K562 (cell line): ENCODE measurements around the gene MYH7. TPM values are rescaled to one million over a fixed set of nuclear protein-coding genes. Genes with fewer than 3 reads are reported as not detected.

Experiments used
- ATAC-seq: fragments of 200-7000 bp; cut with Tn5 transposase; 3 replicates; pipeline ENCODE4 v1.9.1; 2020; ENCODE audit warnings: moderate library complexity
- BruUV-seq: library from RNA; stranded (reverse); fragments of 400-500 nt; replicated peaks from 2 replicates; lab custom pipeline; 2021; lab: Mats Ljungman, UMichigan
- CTCF ChIA-PET: fragments of 300-600 bp; formaldehyde crosslinking; extraction: SDS; loops from one replicate; lab custom pipeline; 2021; ENCODE audit warnings: low intra/inter-chr PET ratio; lab: Yijun Ruan, JAX
- POLR2A ChIA-PET: fragments of 300-600, 350-650 bp; sonication (Branson Sonifier 250); formaldehyde crosslinking; extraction: SDS; loops from one replicate; lab custom pipeline; 2021; ENCODE audit warnings: antibody characterized with exemption, inconsistent platforms; lab: Yijun Ruan, JAX
- DNase-seq, 4 experiments: peaks; one replicate each; pipeline versions ENCODE4 v3.0.0 to v3.0.0-alpha.2; 2011 to 2018; ENCODE audit warnings: low spot score in 3 of 4, mixed read lengths in 3 of 4; ENCODE audit errors: extremely low read depth in 1 of 4
- FAIRE-seq: peaks from 2 replicates; lab custom pipeline; 2011; peaks lifted over from hg19 to GRCh38; lab: Jason Lieb, UNC
- H2AFZ ChIP-seq: 2 replicates; pipeline ENCODE4 v1.6.0; 2011; ENCODE audit warnings: low read depth, low read length, control low read depth, inconsistent platforms
- H3K27ac ChIP-seq: fragments of 200-600 bp; 3 replicates; pipeline ENCODE4 v1.8.0; 2011; ENCODE audit warnings: low read depth, mild to moderate bottlenecking, control low read depth, inconsistent platforms, low read length, moderate library complexity, mixed read lengths; ENCODE audit errors: extremely low read depth
- H3K27me3 ChIP-seq, 2 experiments: fragments of 300-600 bp in 1 of 2; 2 replicates in 1 of 2; 3 replicates in 1 of 2; pipeline versions ENCODE4 v1.6.0 to v1.8.0; 2011; ENCODE audit warnings: inconsistent platforms in 2 of 2, low read length in 2 of 2, mild to moderate bottlenecking in 1 of 2, mixed read lengths in 1 of 2, moderate library complexity in 1 of 2; ENCODE audit not compliant: control insufficient read depth in 2 of 2, insufficient read depth in 2 of 2
- H3K36me3 ChIP-seq: fragments of 300-600 bp; 3 replicates; pipeline ENCODE4 v1.8.0; 2011; ENCODE audit warnings: mild to moderate bottlenecking, low read length, inconsistent platforms; ENCODE audit not compliant: control insufficient read depth, insufficient read depth
- H3K4me1 ChIP-seq, 2 experiments: fragments of 200-600 bp in 1 of 2; replicated peaks in 1 of 2; 2 replicates in 1 of 2; 3 replicates in 1 of 2; pipeline versions ENCODE4 v1.5.1 to v1.8.0; 2011; ENCODE audit warnings: inconsistent platforms in 2 of 2, low read length in 2 of 2, mild to moderate bottlenecking in 1 of 2, mixed read lengths in 1 of 2, moderate library complexity in 1 of 2; ENCODE audit not compliant: control insufficient read depth in 2 of 2, insufficient read depth in 2 of 2
- H3K4me2 ChIP-seq: 2 replicates; pipeline ENCODE4 v1.6.1; 2011; ENCODE audit warnings: low read length, control low read depth, inconsistent platforms, mixed read lengths; ENCODE audit not compliant: insufficient read depth
- H3K4me3 ChIP-seq: fragments of 200-600 bp; sonication (generic), shearing (Covaris generic); 2 replicates; pipeline ENCODE4 v1.5.1; 2016; ENCODE audit warnings: control low read depth, inconsistent platforms
- H3K79me2 ChIP-seq: fragments of 200-600 bp; 3 replicates; pipeline ENCODE4 v1.8.0; 2011; ENCODE audit warnings: low read length, inconsistent platforms; ENCODE audit not compliant: control insufficient read depth, insufficient read depth
- H3K9ac ChIP-seq, 2 experiments: 2 replicates each; pipeline versions ENCODE4 v1.6.0 to v1.6.1; 2011; ENCODE audit warnings: low read depth in 2 of 2, low read length in 2 of 2, control low read depth in 1 of 2, inconsistent platforms in 1 of 2, mild to moderate bottlenecking in 1 of 2, mixed read lengths in 1 of 2; ENCODE audit not compliant: insufficient read depth in 1 of 2
- H3K9me1 ChIP-seq: one replicate; pipeline ENCODE4 v1.6.0; 2011; ENCODE audit warnings: inconsistent platforms, mild to moderate bottlenecking, low read length, moderate library complexity; ENCODE audit not compliant: control insufficient read depth, insufficient read depth
- H3K9me3 ChIP-seq: replicated peaks from 2 replicates; pipeline ENCODE4 v1.5.1; 2011; ENCODE audit warnings: low read depth, low read length, inconsistent platforms; ENCODE audit not compliant: control insufficient read depth, insufficient read depth
- H4K20me1 ChIP-seq: replicated peaks from 2 replicates; pipeline ENCODE4 v1.6.1; 2011; ENCODE audit warnings: low read length, inconsistent platforms, mixed read lengths; ENCODE audit not compliant: control insufficient read depth, insufficient read depth
- C11orf30 ChIP-seq: fragments of 450-650 bp; IDR thresholded peaks from 2 replicates; pipeline ENCODE4 v1.6.1; 2016; ENCODE audit warnings: low read depth, mild to moderate bottlenecking
- NCOA4 ChIP-seq: fragments of 450-650 bp; IDR thresholded peaks from 2 replicates; pipeline ENCODE4 v1.6.1; 2018; ENCODE audit warnings: mild to moderate bottlenecking; ENCODE audit not compliant: partially characterized antibody
- POLR2B ChIP-seq: fragments of 450-650 bp; IDR thresholded peaks from 2 replicates; pipeline ENCODE4 v1.6.1; 2018; ENCODE audit warnings: low read depth; ENCODE audit not compliant: partially characterized antibody
- PRDM10 ChIP-seq: fragments of 450-650 bp; IDR thresholded peaks from 2 replicates; pipeline ENCODE4 v1.6.1; 2018; ENCODE audit not compliant: partially characterized antibody
- SMARCA4 ChIP-seq: fragments of 450-650 bp; IDR thresholded peaks from 2 replicates; pipeline ENCODE4 v1.6.1; 2016
- SRSF3 ChIP-seq: fragments of 200-400 bp; formaldehyde crosslinking; IDR thresholded peaks from 2 replicates; pipeline ENCODE4 v1.6.1; 2016; ENCODE audit warnings: mild to moderate bottlenecking, low read length, moderate library complexity; ENCODE audit not compliant: insufficient read depth
- ZFP1 ChIP-seq: fragments of 450-650 bp; formaldehyde crosslinking; IDR thresholded peaks from 2 replicates; pipeline ENCODE4 v1.4.0; 2020; ENCODE audit warnings: mild to moderate bottlenecking, mixed read lengths
- ZNF316 ChIP-seq: fragments of 450-650 bp; IDR thresholded peaks from 2 replicates; pipeline ENCODE4 v1.6.1; 2016
- WGBS: fragments of 100-300 bp; shearing (Covaris generic); methylation state at CpG from one replicate; pipeline ENCODE4 v1.1.6; 2016; ENCODE audit warnings: low coverage, mixed read lengths; ENCODE audit not compliant: insufficient coverage; ENCODE audit errors: missing lambda C conversion rate; 5-methylcytosine and 5-hydroxymethylcytosine counted together
- in situ Hi-C: fragments of 300-500 bp; cut with MboI; formaldehyde crosslinking; loops from 4 replicates; pipeline ENCODE4 v1.15.0; 2018; ENCODE audit warnings: inconsistent platforms, mixed read lengths
- intact Hi-C: fragments of 100-400 bp; cut with micrococcal nuclease; formaldehyde crosslinking; loops from 2 replicates; pipeline ENCODE4 v1.14.2; 2022
- polyA plus RNA-seq, 8 experiments: library from polyadenylated mRNA; depleted of rRNA in 4 of 8; stranded (reverse) in 5 of 8; unstranded in 3 of 8; fragments of >200 nt; fragmentation: Nextera tagmentation in 2 of 8; fragmentation: Illumina TruSeq in 1 of 8; extraction: Ambion mirVana in 2 of 8; extraction: Trizol in 1 of 8; gene quantifications; 2 replicates each; pipeline versions ENCODE4 v1.2.1 to v1.2.3, GENCODE V29; 2011 to 2014; ENCODE audit warnings: inconsistent platforms in 1 of 8, missing spikeins in 1 of 8
- total RNA-seq, 7 experiments: library from RNA; depleted of rRNA in 6 of 7; stranded (reverse); fragments of >200 nt in 6 of 7; fragmentation: Illumina TruSeq in 2 of 7; extraction: Trizol in 2 of 7; gene quantifications; 2 replicates each; pipeline versions ENCODE4 v1.2.1 to v1.2.3, GENCODE V29; 2011 to 2021; ENCODE audit warnings: low replicate concordance in 1 of 7

Gene MYH7
- total and polyA plus RNA-seq, 9 of the 15 experiments (the other 6 are each of a cell fraction or from before 2014, with no cell fraction given): not detected

GRCh38 chr14:23457587-23458445 lies 22.4 kb upstream of the MYH7 start:
- H3K9me1 ChIP-seq: no peaks in the 10 kb centered on the region
- ATAC-seq (no peak), FAIRE-seq (no peak), DNase-seq (no peak)
- peaks cover 3 to 10% of the 10 kb centered on the region in 2 experiments; a peak in 2 of 5 replicates for H3K4me1 ChIP-seq
- TF ChIP-seq PRDM10 (no peak), POLR2B (no peak), ZNF316 (peak; percentile 52; the same call in 1 of the 2 replicates), SRSF3 (no peak), C11orf30 (0 out of 2 replicates have a peak, but pooled peaks have one; percentile 21), ZFP1 (CRISPR knock-in tag) (no peak), SMARCA4 (no peak), NCOA4 (no peak)
- 68% methylated on average over 5 of the region's 5 CpGs for WGBS
- H4K20me1 ChIP-seq: no peaks in the 10 kb centered on the region
- no peak overlapping the region for H3K4me3 ChIP-seq
- no peaks in the 10 kb centered on the region for H3K36me3 ChIP-seq
- ChIA-PET CTCF (no interaction called here), POLR2A (no interaction called here)
- no peaks in the 10 kb centered on the region for H3K27me3 ChIP-seq
- no peak overlapping the region for H3K27ac ChIP-seq
- H2AFZ ChIP-seq: peak overlapping the region; percentile 23; the same call in 1 of the 2 replicates
- no TSS peak for BruUV-seq
- in situ Hi-C loops (no loop called here), intact Hi-C loops (loop anchor here (10.0 kb wide), 1 partner anchor 133 kb away; the partner anchor contains the start of gene PABPN1)
- H3K9me3 ChIP-seq: no peaks in the 10 kb centered on the region
- H3K9ac ChIP-seq: no peak overlapping the region
- no peak overlapping the region for H3K4me2 ChIP-seq
- H3K79me2 ChIP-seq: no peaks in the 10 kb centered on the region
